ENCODE measurements around the gene TMX4.

GRCh38 chr20:7977709-7978108 lies 41.9 kb downstream of the TMX4 start:
- TF ChIP-seq EZH2phosphoT487 (IDR thresholded peaks at IDR 0.05; ENCODE audit: insufficient read depth, low read depth) = no peak
- no peak for TF ChIP-seq EZH2 (IDR thresholded peaks at IDR 0.05; ENCODE audit: insufficient read depth, poor library complexity, severe bottlenecking)
